Measurements from ENCODE around the gene FAM43B.

FAM43B gene

DNA sequence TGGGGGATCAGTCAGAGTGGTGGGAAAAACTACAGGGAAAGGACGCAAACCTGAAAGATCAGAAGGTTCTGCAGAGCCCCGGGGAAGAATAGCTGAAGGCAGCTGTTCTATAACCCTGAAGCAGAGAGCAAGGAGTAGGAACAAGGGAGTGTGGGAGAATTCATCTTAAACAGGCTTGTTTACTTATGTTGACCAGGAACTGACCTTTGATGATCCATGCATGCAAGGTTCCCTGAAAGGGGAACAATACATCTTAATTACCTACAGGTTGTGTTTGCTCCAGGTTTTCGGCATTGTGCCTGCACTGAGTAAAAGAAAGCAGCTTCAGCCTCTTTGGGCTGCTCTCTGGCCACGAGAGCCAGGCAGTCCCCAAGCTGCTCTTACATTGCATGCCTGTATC lies 18.7 kb upstream of the FAM43B start:
- TF ChIP-seq KLF1 (tag by site-specific recombination; IDR thresholded peaks at IDR 0.05), result no peak
- TF ChIP-seq PRDM4 (tag by site-specific recombination; IDR thresholded peaks at IDR 0.05), result no peak
- no peak for TF ChIP-seq ZNF324 (tag by site-specific recombination; IDR thresholded peaks at IDR 0.05)
- no peak for TF ChIP-seq ZNF830 (tag by site-specific recombination; IDR thresholded peaks at IDR 0.05; ENCODE audit: low read depth)
- TF ChIP-seq ZNF223 (tag by site-specific recombination; IDR thresholded peaks at IDR 0.05), result no peak
- no peak for TF ChIP-seq ZNF654 (tag by site-specific recombination; IDR thresholded peaks at IDR 0.05; ENCODE audit: low read depth)
- H3K9me3 ChIP-seq (ENCODE audit: control insufficient read depth, insufficient read depth, low read depth, low read length), result no peaks in the 10 kb centered on the region
- ChIA-PET POLR2A (no interaction called here), CTCF (interaction anchor here (1.1 kb wide), 1 partner anchor 10 kb away, joined by 4 read pairs; no protein-coding TSS in a partner anchor)
- H3K36me3 ChIP-seq (ENCODE audit: control insufficient read depth in 2 of 2, insufficient read depth in 1 of 2, low read length in 2 of 2), result no peaks in the 10 kb centered on the region
- H3K4me1 ChIP-seq (ENCODE audit: control insufficient read depth, insufficient read depth, low read length), result no peaks in the 10 kb centered on the region
- H3K27ac ChIP-seq (ENCODE audit: extremely low read depth, low read depth, low read length), result no peak overlapping the region
- H3K4me3 ChIP-seq (ENCODE audit: low read depth, low read length), result no peak overlapping the region

DNA sequence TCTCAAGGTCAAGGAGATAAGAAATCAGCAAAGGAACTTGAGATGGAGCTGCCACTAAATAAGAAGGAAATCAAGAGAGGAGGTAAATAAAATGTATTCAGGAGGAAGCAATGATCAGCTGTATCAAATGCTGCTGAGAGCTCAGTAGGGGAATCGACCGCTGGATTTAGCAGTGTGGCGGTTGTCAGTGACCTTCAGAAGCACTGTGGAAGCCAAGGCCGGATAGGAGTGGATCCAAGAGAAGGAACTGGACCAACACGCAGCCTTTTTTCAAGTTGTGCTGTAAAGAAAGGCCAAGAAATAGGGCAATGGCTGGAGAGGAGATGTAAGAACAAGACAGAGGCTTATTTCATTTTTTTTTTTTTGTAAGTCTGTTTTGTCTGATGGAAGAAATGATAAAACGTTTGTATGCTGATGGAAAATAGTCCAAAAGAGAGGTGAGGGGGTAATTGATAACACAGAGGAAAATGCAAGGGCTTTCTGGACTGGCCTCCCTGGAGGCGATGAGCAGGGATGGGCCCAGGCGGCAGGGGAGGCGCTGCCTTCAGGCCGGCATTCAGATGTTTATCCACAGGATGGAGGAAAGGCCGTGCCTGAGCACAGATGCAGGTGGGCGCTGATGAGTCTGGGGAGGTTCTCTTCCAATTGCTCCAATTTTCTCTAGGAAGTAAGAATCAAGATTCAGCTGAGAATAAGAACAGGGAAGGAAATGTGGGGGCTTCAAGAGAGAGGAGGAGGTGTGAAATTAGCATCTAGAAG lies 17.5 kb upstream of the FAM43B start:
- TF ChIP-seq ZNF701 (tag by site-specific recombination; IDR thresholded peaks at IDR 0.05), result no peak
- no peak for TF ChIP-seq ZNF629 (tag by site-specific recombination; IDR thresholded peaks at IDR 0.05)
- no peak for TF ChIP-seq ZNF121 (tag by site-specific recombination; IDR thresholded peaks at IDR 0.05)
- TF ChIP-seq ZNF510 (tag by site-specific recombination; IDR thresholded peaks at IDR 0.05; ENCODE audit: insufficient replicate concordance), result no peak
- no peak for TF ChIP-seq ZNF292 (tag by site-specific recombination; IDR thresholded peaks at IDR 0.05; ENCODE audit: borderline replicate concordance, low read depth)
- no peak for TF ChIP-seq REPIN1 (tag by site-specific recombination; IDR thresholded peaks at IDR 0.05; ENCODE audit: low read depth)
- TF ChIP-seq ZBTB21 (tag by site-specific recombination; IDR thresholded peaks at IDR 0.05), result no peak
- TF ChIP-seq ZNF138 (tag by site-specific recombination; IDR thresholded peaks at IDR 0.05; ENCODE audit: borderline replicate concordance), result no peak
- TF ChIP-seq, protein P1, sequence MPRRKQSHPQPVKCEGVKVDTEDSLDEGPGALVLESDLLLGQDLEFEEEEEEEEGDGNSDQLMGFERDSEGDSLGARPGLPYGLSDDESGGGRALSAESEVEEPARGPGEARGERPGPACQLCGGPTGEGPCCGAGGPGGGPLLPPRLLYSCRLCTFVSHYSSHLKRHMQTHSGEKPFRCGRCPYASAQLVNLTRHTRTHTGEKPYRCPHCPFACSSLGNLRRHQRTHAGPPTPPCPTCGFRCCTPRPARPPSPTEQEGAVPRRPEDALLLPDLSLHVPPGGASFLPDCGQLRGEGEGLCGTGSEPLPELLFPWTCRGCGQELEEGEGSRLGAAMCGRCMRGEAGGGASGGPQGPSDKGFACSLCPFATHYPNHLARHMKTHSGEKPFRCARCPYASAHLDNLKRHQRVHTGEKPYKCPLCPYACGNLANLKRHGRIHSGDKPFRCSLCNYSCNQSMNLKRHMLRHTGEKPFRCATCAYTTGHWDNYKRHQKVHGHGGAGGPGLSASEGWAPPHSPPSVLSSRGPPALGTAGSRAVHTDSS (tag by site-specific recombination; IDR thresholded peaks at IDR 0.05), result no peak
- no peak for TF ChIP-seq ZNF175 (tag by site-specific recombination; IDR thresholded peaks at IDR 0.05)
- no peak for TF ChIP-seq ZNF837 (tag by site-specific recombination; IDR thresholded peaks at IDR 0.05)
- no peak for TF ChIP-seq OVOL3 (tag by site-specific recombination; IDR thresholded peaks at IDR 0.05)
- TF ChIP-seq ZNF221 (tag by site-specific recombination; IDR thresholded peaks at IDR 0.05; ENCODE audit: borderline replicate concordance), result no peak
- no peak for TF ChIP-seq KLF1 (tag by site-specific recombination; IDR thresholded peaks at IDR 0.05)
- TF ChIP-seq ZNF830 (tag by site-specific recombination; IDR thresholded peaks at IDR 0.05; ENCODE audit: low read depth), result no peak
- no peaks in the 10 kb centered on the region for H3K36me3 ChIP-seq (ENCODE audit: control insufficient read depth in 2 of 2, insufficient read depth in 1 of 2, low read length in 2 of 2)
- no peaks in the 10 kb centered on the region for H3K9me3 ChIP-seq (ENCODE audit: control insufficient read depth, insufficient read depth, low read depth, low read length)
- CTCF ChIA-PET, result interaction anchor here (1.1 to 1.3 kb wide), 2 partner anchors 11 to 98 kb away, joined by 3 to 4 read pairs; no protein-coding TSS in a partner anchor
- POLR2A ChIA-PET, result no interaction called here
- no peak overlapping the region for H3K4me3 ChIP-seq (ENCODE audit: low read depth, low read length)
- no peaks in the 10 kb centered on the region for H3K4me1 ChIP-seq (ENCODE audit: control insufficient read depth, insufficient read depth, low read length)
- no peak overlapping the region for H3K27ac ChIP-seq (ENCODE audit: extremely low read depth, low read depth, low read length)
